CD4-positive, alpha-beta T cell treated with Interleukin-2 at 100 ng/mL for 4 hours (primary cell): ENCODE data around the gene PIK3CG.
"Not testable (repeated sequence)": the region's sequence is repeated elsewhere in the genome, so short reads cannot be mapped to it uniquely, and the experiment has no call there.

Source experiments
- DNase-seq: peaks from one replicate; pipeline ENCODE4 v3.0.0-alpha.2; 2020; ENCODE audit warnings: low spot score

The PIK3CG gene

DNA sequence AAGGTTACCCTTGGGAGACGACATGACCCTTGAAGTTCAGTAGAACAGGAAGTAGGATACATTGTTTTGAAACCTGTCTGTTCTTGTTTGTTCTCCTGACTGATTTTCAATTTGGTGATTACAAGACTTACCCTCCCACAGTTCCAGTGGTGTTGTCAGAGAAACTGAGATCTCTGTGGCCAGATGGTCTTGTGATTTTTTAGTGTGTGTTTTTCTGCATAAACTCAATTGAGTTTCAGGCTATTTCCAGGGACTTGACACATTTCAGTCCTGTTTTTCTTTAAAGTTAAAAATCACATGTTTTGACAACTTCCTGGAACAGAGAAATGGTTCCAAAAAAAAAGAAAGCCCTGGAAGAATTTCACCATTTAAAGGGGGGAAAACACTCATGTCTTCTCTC is 22.3 kb downstream of the PIK3CG start:
- no peak for DNase-seq

DNA sequence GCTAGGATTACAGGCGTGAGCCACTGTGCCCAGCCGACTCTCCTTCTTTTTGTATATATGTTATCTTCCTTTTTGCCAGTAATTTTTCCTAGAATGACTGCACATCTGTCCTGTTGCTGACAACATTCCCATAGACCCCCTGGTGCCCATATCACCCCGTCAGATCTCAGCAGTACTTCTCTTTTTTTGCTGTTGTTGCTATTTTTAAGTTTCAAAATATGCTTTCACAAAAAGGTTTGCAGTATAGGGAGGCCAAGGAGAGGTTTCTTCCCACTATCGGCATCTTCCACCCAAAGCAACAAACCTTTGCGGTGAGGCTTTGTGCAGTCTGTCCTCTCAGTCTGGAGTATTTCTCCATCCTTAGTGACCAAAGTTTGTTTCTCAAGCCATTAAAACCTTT is 23.1 kb downstream of the PIK3CG start:
- DNase-seq = no peak

DNA sequence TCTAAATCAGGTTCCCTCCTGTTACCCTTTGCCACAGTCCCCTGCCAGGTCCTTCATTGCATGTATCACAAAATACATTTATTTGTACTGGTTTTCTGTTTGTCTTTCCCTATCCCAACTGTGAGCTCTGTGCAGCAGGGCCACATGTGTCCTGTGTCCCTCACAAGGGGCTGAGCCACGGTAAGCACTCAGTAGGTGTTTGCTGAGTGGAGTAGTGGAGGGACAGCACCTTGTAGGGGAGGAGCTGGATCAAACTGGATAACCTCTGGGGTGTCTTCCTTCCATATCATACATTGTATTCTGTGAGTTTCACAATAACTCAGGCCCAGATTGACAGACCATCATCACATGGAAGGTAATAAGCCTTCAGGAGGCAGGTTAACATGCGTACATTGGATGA is 25.9 kb downstream of the PIK3CG start:
- DNase-seq = no peak

DNA sequence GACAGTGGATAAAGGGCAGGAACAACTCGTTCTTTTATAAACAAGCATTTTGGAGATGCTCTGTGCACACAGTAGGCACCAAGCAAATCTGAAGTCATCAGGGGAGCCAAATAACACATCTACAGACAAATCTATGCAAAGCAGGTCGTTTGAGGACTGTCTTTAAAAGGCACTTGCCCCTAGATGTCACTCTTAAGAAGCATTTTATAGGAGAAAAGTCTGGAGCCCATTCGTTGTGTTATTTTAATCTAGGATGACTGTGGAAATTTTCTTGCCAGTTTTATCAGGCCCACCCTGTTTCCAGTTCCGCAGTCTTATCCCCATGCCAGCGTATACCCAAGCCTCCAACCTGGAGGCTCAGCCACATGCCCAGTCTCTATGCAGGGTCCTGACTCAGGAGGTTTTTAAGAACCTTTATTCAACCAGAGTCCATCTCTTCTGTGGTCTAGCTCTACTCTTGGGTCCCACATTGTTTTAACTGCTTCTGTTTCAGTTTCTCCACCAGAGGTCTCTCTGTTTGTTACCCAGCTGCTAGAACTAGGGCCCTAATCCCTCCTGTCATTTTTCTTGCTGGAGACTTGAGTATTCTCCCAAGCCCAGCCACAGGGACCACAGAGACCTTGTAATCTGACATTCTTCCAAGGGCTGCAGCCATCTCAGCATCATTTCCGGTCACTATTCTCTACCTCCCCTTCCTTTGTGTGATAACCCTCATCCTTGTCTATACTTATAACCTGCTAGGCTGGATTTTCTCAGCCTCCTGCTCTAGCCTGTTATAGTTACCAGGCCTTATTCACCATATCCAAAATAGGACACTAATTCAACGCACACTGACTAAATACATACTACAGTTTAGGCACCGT is 26.7 kb downstream of the PIK3CG start:
- DNase-seq = no peak

DNA sequence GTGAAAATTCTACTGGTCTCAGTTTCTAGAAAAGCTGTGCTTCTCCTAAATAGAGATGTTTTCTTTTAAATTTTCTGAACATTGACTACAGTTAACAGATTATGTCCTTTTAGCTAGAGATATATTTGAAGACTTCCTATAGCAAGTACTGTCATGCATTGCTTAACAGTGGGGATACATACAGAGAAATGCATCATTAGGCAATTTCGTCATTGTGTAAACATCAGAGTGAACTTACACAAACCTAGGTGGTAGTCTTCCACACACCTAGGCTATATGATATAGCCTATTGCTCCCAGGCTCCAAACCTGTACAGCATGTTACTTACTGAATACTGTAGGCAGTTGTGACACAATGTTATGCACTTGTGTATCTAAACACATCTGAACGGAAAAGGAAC is 28.5 kb downstream of the PIK3CG start:
- no peak for DNase-seq

DNA sequence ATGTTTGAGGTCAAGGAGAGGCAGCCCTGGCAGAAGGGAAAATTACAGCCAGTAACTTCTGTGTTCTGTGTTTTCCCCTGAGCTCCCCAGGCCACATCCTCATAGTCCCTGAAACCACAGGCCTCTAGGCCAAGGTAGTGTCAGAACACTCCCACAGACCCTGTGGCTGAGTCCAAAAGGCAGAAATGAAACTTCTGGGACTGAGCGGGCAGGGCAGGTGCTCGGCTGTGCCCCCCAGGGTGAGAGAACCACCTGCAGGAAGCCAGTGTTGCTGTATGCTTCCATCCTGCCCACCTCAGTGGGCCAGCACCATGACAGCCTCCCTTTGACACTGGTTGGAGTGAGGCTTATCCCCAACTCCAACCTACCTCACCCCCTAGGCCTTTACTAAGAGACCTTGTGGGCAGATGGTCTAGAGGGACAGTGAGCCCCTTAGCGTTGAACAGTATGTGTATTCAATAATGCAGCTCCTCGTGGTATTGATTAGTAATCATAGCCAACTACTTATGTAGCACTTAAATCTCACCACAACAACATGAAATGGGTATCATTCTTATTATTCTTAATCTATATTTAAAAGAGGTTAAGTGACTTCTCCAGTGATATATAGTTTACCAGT is 30.3 kb downstream of the PIK3CG start:
- DNase-seq = no peak

DNA sequence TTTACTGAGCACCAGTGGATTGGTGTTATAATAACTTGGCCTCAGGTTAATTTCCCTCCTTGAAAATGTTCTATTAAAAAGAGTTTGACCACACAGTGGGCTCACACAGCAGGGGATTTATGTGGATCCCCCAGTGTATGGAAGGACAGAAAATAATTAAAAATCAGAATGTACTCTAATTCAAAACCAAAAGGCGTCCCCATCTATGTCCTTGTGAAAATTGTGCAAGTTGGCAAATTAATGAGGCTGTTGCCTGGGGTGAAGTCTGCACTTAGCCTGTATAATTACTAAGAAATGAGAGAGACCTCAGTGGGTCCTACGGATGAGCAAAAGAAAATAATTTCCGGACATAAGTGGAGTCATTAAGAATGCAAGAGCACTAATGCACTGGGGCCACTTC is 31.1 kb downstream of the PIK3CG start:
- no peak for DNase-seq

DNA sequence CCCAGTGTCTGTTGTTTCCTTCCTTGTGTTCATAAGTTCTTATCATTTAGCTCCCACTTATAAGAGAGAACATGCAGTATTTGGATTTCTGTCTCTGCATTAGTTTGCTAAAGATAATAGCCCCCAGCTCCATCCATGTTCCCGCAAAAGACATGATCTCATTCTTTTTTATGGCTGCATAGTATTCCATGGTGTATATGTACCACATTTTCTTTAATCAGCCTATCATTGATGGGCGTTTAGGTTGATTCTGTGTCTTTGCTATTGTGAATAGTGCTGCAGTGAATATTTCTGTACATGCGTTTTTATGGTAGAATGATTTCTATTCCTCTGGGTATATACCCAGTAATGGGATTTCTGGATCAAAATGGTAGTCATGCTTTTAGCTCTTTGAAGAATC is 32.5 kb downstream of the PIK3CG start:
- DNase-seq = not testable (repeated sequence)

DNA sequence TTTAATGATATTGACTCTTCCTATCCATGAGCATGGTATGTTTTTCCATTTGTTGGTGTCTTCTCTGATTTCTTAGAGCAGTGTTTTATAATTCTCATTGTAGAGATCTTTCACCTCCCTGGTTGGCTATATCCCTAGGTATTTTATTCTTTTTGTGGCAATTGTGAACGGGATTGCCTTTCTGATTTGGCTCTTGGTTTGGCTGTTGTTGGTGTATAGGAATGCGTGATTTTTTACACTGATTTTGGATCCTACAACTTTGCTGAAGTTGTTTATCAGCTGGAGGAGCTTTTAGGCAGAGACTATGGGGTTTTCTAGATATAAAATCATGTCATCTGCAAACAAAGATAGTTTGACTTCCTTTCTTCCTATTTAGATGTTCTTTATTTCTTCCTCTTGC is 33.9 kb downstream of the PIK3CG start:
- not testable (repeated sequence) for DNase-seq

DNA sequence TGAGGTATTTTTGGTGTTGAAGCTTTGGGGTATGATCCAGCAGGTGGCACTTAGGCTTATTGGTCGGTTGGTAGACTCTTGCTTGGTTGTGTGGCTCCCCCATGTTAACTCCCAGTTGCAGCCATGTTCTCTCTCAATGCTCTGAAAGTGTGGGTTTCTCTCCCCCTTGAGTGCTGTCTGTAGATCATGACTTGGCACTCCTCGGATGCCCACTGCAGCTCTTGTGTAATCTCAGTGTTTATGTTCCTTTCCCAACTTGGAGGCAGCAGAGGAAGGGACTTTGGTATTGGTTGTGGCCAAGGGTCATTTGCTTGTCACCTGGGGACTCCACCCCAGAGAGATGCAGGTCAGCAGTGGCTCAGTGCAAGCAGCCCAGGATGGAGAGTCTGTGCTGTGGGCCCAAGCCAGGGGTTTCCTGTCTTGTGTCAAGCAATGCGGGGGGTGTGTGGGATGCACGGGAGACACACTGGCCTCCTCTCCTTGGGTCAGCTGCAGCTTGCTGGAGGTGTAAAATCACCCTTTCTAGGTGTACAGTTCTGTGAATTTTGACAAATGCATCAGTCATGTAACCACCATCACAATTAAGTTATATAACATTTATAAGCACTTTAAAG is 36.9 kb downstream of the PIK3CG start:
- no peak for DNase-seq

DNA sequence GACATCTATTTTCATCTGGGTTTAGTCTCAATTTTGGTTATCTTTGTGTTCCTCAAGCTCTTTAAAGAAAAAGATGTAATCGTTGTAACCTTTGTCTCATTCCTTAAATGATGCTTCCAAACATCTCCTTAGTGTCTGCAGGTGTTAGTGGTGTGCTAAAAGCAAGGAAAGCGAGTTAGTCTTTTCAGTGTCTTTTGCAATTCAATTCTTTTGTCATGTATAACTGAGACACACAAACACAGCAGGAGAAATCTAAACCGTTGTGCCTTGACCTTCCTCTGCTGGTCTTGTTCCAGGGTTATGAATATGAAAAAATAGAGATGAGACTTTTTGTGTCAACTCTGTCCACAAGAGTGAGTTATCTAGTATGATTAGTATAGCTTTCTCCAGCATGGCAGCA is 40.7 kb downstream of the PIK3CG start:
- DNase-seq = no peak

DNA sequence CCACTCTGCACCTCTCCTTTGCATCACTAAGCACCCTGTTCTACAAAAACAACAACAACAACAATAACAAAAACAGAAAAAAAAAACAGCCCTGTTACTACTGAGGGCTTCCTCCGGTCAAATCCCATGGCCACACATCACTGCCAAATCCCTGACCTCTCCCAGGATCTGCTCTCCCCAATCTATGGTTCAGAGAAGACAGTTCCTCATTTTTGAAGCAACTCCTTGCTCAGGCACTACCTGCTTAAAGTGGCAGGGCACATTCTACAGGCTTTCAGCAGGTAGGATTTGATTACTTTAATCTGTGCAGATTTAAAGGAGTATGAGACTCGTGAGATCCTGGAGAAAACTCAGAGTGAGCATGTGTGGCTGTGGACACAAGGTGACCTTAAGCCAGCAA is 46.9 kb downstream of the PIK3CG start:
- no peak for DNase-seq

DNA sequence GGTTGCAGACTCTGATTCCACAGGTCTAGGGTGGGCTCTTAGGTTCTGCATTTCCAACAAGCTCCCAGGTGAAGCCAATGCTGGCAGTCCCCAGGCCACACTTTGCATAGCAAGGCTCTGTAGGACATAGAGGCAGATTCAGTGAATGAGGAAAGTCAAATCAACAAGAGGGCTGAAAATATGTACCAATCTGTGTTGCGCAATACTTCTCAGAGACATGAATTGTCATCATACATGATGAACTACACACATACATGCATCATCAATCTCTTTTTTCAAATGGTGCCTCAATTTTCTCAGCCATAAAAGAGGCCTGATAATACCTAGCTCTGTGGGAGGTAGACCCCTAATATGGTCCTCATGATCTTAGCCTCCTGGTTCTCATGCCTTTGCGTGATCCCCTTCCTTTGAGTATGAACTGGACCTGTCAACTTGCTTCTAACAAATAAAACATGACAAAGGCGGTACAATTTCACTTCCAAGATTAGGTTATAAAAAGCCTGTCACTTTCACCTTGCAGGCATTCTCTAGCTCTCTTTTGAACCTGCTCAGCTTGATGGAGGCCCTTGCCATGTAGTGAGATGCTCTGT is 49.0 kb downstream of the PIK3CG start:
- no peak for DNase-seq

DNA sequence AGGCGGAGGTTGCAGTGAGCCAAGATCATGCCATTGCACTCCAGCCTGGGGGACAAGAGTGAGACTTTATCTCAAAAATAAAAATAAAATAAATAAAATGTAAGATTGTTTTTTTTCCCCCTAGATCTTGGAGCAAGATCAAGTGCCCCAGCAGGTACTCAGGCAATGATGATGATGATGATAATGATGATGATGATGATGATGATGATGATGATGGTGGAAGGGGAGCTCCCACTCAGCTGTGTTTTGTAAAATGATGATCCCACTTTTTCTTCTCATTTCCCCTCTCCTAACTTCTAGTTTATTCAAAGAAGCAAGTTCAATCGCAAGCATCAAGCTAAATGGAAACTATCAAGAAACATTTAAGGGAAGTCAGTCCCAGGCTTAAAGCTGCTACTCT is 50.3 kb downstream of the PIK3CG start:
- DNase-seq = no peak

DNA sequence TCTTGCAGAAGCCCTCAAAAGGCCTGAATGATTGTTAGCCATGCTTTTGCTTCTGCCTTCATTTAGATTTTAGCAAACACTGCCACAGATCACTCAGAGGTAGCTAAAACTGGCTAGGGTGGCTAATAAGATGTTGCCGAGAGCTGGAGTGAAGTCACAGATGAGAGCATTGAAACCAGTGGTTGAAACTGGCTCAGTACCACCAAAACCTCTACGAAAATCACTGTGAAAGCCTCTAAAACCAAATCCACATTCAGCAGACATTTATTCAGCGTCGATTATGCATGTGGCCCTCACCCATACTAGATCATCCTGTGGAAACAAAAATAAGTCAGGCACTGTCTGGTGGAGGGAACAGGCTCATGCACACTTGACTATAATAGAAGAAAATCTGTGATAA is 50.8 kb downstream of the PIK3CG start:
- no peak for DNase-seq

DNA sequence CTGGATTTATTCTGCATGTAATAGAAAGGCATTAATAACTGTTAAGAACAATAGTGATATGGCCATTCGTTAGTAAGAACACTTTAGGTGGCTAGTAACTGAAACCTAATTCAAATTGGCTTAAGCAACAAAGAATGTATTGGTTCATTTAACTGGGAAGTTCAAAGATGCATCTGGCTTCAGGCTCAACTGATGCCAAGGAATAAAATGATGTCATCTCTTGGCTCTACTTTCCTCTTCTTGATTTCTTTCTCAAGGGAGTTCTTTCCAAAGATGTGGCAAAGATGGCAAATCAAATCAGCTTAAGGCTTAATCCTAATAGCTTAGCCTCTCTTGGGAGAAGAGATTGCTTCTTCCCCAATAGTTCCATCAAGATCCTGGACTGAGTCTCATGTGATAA is 51.6 kb downstream of the PIK3CG start:
- DNase-seq = no peak

DNA sequence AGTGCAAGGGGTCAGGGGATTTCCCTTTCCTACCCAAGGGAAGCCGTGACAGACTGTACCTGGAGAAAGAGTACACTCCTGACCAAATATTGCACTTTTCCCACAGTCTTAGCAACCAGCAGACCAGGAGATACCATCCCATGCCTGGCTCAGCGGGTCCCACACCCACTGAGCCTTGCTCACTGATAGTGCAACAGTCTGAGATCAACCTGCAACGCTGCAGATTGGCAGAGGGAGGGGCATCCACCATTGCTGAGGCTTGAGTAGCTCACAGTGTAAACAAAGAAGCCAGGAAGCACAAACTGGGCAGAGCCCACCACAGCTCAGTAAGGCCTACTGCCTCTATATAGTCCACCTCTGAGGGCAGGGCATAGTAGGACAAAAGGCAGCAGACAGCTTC is 53.9 kb downstream of the PIK3CG start:
- DNase-seq = no peak

DNA sequence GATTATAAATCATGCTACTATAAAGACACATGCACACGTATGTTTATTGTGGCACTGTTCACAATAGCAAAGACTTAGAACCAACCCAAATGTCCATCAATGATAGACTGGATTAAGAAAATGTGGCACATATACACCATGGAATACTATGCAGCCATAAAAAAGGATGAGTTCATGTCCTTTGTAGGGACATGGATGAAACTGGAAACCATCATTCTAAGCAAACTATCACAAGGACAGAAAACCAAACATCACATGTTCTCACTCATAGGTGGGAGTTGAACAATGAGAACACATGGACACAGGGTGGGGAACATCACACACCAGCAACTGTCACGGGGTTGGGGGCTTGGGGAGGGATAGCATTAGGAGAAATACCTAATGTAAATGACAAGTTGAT is 59.4 kb downstream of the PIK3CG start:
- not testable (repeated sequence) for DNase-seq

DNA sequence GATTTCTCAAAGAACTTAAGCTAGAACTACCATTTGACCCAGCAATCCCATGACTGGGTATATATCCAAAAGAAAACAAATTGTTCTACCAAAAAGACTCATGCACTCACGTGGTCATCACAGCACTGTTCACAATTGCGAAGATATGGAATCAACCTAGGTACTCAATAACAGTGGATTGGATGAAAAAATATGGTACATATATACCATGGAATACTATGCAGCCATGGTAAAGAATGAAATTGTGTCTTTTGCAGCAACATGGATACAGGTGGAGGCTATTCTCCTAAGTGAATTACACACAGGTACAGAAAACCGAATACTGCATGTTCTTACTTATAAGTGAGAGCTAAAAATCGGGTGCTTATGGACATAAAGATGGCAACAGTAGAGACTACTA is 61.8 kb downstream of the PIK3CG start:
- DNase-seq = no peak

DNA sequence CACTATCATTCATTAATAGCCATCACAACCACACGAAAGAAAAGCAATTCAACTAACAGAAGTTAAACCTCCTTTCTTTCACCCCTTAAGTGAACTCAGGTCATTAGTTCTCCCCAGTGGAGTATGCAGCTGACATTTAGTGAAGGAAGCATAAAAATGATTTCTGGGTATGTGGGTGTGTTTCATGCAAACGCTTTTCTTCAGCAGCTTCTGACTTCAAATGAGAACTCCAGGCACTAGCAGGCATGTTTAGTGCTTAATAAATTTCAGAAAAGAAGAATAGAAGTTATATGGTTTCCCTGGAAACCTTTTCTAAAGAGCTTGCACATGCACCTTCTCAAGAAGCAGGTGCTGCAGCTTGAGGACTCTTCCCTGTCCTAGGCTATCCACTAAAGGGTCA is 62.5 kb downstream of the PIK3CG start:
- DNase-seq = no peak

DNA sequence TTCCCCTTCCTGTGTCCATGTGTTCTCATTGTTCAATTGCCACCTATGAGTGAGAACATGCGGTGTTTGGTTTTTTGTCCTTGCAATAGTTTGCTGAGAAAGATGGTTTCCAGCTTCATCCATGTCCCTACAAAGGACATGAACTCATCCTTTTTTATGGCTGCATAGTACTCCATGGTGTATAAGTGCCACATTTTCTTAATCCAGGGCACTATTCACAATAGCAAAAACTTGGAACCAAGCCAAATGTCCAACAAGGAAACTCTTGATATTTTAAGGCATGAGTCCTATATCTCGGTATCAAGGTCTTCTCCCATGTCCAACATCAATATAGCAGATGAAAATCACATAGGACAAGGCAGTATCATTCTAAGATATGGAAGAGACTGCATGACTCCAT is 64.5 kb downstream of the PIK3CG start:
- not testable (repeated sequence) for DNase-seq

DNA sequence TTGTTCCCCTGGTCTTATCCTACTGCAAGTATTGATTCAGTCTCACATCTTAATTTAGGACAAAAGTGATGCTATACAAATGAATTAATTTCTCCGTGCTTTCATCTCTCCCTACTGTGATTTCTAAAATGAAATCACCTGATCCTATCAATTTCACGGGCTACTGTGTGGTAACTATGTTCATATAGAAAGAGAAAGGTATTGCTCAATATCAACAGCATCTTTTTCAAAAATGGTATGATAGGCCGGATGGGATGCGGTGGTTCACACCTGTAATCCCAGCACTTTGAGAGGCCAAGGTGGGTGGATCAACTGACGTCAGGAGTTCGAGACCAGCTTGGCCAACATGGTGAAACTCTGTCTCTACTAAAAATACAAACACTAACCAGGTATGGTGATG is 71.2 kb downstream of the PIK3CG start:
- no peak for DNase-seq

DNA sequence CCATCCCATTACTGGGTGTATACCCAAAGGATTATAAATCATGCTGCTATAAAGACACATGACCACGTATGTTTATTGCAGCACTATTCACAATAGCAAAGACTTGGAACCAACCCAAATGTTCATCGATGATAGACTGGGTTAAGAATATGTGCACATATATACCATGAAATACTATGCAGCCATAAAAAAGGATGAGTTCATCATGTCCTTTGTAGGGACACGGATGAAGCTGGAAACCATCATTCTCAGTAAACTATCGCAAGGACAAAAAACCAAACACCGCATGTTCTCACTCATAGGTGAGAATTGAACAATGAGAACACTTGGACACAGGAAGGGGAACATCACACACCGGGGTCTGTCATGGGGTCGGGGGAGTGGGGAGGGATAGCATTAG is 73.0 kb downstream of the PIK3CG start:
- not testable (repeated sequence) for DNase-seq
